ENCODE data around the gene LAYN.
A peak's percentile ranks its signal among the peaks of the same experiment; 100 is the strongest.

The LAYN gene

DNA sequence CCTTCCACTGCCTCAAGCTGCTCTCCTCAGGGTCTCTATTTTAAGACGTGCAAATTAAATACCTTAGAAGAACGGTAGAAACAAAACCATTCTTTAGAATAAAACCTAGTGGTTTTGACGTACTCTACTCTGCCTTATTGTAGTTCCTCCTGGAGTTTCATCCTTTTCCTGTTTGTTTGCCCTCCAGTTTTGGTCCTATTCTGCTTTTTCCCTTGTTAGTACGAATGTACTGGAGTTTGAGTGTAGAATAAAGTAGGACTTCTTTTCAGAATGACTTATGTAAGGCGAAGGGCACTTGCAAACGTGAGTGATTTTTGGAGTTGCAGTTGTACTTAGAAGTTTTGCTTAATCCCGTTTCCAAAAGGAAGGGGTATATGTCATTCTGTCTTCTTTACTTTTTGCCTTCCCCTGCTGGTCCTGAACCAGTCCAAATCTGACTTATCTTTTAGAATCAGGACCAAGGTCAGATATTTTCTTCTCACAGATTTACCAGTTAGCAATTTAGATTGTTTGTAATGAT lies 63.2 kb downstream of the LAYN start:
- H3K27ac Mint-ChIP-seq: peak overlapping the region; percentile 85
- H3K4me3 Mint-ChIP-seq: peak overlapping the region; percentile 87
- ATAC-seq (replicated peaks) (no peak), DNase-seq (no peak)
- peaks cover 16 to 20% of the 10 kb centered on the region in 2 donors for H3K4me1 Mint-ChIP-seq
- H3K27me3 Mint-ChIP-seq: no peaks in the 10 kb centered on the region
- no peaks in the 10 kb centered on the region for H3K9me3 Mint-ChIP-seq
- H3K36me3 Mint-ChIP-seq: no peaks in the 10 kb centered on the region

DNA sequence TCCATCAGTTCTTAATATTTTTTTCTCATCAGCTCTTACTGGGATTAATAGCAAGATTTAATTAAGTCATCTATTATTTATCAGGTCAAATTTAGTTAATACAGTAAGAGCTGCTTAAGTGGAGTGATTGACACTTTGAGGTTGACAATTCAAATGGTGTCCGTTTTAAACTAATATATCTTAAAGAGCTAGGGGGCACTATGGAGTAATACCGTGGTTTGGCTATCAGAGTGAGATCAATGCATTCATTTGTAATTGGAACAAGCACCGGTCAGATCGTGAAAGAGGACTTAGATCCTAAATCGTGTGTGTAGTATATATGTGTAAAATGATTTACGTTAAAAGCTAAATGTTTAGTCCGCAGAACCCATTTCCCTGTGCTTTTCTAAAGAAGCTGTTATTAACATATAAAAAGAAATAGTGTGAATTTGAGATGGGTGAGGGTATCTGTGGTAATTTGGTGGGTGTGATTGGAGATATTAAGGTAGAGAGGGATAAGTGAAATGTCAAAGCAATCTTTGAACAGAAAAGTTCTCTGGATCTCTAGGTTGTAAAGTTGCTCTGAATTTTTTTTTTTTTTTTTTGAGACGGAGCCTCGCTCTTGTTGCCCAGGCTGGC lies 64.0 kb downstream of the LAYN start:
- Mint-ChIP-seq H3K36me3 (no peaks in the 10 kb centered on the region), H3K27ac (no peak overlapping the region), H3K27me3 (no peaks in the 10 kb centered on the region), H3K9me3 (no peaks in the 10 kb centered on the region), H3K4me1 (peaks cover 16 to 17% of the 10 kb centered on the region in 2 donors), H3K4me3 (peak overlapping the region in 1 of 2 donors; percentile 38)
- no peak for DNase-seq
- ATAC-seq (replicated peaks): no peak

DNA sequence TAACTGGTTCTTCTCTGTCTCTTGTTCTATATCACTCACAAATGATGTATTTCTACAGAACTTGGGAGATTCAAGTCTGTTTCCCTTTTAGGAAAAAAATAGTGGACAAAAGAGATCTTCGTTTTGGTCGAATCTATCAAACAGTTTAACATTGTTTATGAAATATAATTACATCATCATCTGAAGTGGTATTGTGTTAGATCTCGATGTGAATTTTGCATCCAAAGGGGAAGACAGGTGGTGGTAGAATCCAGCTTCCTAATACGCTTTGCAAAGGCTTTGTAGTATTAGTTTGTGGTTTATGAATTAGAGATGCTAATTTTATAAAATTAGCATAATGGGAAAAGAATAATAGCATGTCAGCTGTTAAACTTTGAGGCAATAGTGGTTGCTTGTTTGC lies 65.2 kb downstream of the LAYN start:
- DNase-seq (no peak), ATAC-seq (replicated peaks) (no peak)
- H3K4me3 Mint-ChIP-seq: no peak overlapping the region
- H3K27me3 Mint-ChIP-seq: no peaks in the 10 kb centered on the region
- H3K36me3 Mint-ChIP-seq: no peaks in the 10 kb centered on the region
- no peak overlapping the region for H3K27ac Mint-ChIP-seq
- H3K9me3 Mint-ChIP-seq: no peaks in the 10 kb centered on the region
- peaks cover 16 to 17% of the 10 kb centered on the region in 2 donors for H3K4me1 Mint-ChIP-seq

DNA sequence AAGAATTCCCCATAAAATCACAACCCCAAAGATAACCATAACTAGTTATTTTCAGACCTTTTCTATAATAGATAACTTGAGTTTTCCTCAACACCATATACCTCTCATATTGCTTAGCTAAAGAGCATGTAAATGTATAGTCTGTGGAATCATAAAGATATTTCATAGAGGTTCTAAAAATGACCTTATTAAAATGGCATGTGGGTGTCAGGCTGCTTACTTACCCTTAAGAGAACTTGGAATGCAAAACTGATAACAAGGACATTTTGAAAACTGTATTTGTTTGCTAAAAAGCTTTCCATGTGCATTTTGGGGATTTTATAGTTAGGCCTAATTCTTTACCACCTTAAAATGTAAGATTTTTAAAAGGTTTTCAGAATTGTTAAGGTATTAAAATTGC lies 66.5 kb downstream of the LAYN start:
- Mint-ChIP-seq H3K9me3 (no peaks in the 10 kb centered on the region), H3K27me3 (no peaks in the 10 kb centered on the region), H3K4me1 (peaks cover 17 to 21% of the 10 kb centered on the region in 2 donors), H3K4me3 (no peak overlapping the region), H3K36me3 (no peaks in the 10 kb centered on the region), H3K27ac (no peak overlapping the region)
- DNase-seq (no peak), ATAC-seq (replicated peaks) (no peak)

DNA sequence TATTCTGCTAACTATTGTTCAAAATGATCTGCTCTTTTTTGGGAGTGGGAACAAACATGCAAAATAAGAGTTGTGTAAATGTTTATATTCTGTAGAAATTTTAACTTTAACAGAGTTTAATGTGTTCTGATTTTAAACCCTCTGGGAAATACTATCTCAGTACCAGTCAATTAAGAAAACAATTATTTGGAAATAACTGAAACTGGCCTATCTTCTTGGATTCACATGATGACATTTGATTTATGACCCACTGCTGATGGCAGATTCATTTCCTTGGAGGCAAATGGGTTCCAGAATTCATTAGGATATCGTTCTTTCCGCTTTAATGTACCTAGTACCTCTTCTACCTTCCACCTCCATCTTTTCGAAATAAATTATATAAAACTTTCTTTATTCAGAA lies 67.2 kb downstream of the LAYN start:
- Mint-ChIP-seq H3K9me3 (no peaks in the 10 kb centered on the region), H3K36me3 (no peaks in the 10 kb centered on the region), H3K27me3 (no peaks in the 10 kb centered on the region), H3K4me3 (no peak overlapping the region), H3K4me1 (peaks cover 17 to 27% of the 10 kb centered on the region in 2 donors), H3K27ac (no peak overlapping the region)
- ATAC-seq (replicated peaks) (no peak), DNase-seq (no peak)

All from stimulated activated naive B cell treated with anti-CD40 and anti-IgM and Interleukin-4, amounts not matched to agents 10 μg/mL and 1 μg/mL and 100 μg/mL, for 72 hours (primary cell).